OCI-LY1 (cell line): ENCODE results near the gene CEP112.

Experiments
- CTCF ChIP-seq: fragments of 200-600 bp; sonication (generic), shearing (Covaris generic); IDR thresholded peaks from 2 replicates; pipeline ENCODE4 v1.5.1; 2017; ENCODE audit warnings: mild to moderate bottlenecking, antibody characterized with exemption, low read length, moderate library complexity, mixed read lengths
- EZH2 ChIP-seq: fragments of 200-600 bp; sonication (generic), shearing (Covaris generic); IDR thresholded peaks from 2 replicates; pipeline ENCODE4 v1.8.0; 2017; ENCODE audit warnings: borderline replicate concordance, mixed run types, mild to moderate bottlenecking, antibody characterized with exemption, low read length, moderate library complexity, mixed read lengths

DNA sequence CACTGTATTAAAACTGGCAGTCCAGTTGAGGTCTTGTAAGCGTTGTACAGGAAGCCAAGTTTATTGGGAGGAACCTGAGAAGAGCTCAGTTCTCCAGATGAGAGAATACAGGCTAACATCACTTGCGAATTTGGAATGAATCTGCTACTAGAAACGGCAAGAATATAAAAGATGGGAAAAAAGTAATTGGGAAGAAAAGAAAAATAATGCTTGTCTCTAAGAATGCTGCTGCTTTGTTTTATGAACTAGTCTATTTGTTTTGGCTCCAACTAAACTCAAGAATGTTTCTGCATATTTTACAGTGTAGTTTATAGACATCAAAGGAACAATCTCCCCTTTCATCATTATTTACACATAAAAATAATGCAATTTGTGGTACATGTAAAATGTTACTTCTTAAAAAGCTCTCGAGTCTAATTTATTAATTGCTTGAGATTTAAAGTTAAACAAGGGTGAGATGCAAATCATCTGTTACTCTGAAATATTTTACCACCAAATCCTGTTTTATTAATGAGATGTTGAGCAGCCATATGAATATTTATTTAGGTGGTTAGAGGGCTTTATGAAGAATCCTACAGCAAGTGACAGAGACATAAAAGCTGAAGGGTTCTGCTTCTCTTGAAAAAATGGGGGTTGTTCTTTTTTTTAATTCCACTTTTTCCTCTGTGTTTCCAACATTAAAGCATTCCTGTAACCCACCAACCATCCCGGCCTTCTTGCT is 468.3 kb downstream of the CEP112 start:
- TF ChIP-seq EZH2 (no peak), CTCF (no peak)
